Diencephalon (tissue), 1 donor: ENCODE results near the gene LBHD1. TPM values are rescaled to one million over a fixed set of nuclear protein-coding genes. Genes with fewer than 3 reads are reported as not detected.

ENCODE experiments used
- small RNA-seq: library from RNA; depleted of rRNA; stranded (forward); fragments of <200 nt; gene quantifications from one replicate; pipeline ENCODE3, GENCODE V24; 2014
- total RNA-seq: library from RNA; depleted of rRNA; stranded (reverse); fragments of >200 nt; gene quantifications from one replicate; pipeline ENCODE4 v1.2.3, GENCODE V29; 2014

LBHD1 gene
- 3.9 TPM for total RNA-seq

DNA sequence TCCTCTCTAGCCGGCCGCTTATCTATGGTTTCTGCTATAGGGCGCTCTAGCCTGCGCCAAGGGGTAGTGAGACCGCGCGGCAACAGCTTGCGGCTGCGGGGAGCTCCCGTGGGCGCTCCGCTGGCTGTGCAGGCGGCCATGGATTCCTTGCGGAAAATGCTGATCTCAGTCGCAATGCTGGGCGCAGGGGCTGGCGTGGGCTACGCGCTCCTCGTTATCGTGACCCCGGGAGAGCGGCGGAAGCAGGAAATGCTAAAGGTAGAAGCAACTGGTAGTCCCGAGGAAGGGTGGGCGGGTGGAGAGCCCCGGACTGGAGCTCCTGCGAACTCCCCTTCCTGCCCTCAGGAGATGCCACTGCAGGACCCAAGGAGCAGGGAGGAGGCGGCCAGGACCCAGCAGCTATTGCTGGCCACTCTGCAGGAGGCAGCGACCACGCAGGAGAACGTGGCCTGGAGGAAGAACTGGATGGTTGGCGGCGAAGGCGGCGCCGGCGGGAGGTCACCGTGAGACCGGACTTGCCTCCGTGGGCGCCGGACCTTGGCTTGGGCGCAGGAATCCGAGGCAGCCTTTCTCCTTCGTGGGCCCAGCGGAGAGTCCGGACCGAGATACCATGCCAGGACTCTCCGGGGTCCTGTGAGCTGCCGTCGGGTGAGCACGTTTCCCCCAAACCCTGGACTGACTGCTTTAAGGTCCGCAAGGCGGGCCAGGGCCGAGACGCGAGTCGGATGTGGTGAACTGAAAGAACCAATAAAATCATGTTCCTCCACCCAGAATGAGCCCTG is at the start of gene LBHD1, which contains the start of gene UQCC3:
LBHD1 (minus strand) TSS at position 660 of the 782 bp plus-strand sequence. CDS start 2,236 bp downstream, outside the sequence.
UQCC3 (plus strand) TSS at position 66 of the 782 bp plus-strand sequence; CDS start at position 139, 73 bp downstream.

DNA sequence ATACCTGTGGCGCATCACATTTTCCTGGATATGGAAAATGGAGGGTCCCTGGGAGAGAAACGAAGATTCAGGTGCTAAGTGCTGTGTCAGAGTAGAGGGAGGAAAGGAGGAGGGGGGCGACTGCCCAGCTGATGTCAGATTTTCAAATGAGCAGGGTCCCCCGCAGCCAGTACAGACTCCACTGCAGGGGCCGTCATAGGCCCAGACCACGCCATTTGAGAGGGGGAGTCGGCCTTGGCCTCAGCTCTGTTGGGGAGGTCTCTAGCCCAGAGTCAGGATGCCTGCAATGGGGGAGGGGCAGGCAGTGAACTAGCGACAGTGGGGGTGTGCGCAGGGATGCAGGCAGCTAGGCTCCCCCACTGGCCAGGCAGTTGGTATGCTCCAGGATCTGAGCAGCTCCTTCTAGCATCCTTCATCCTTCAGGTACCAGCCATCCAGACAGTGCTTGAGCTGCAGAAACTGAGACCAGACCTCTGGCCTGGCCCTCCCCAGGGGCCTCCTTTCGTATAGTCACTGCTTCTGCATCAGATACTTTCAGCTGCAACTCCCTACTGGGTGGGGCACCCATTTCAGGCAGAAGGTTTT is 35.3 kb upstream of the LBHD1 start, which contains the start of the genes BSCL2 and GNG3:
BSCL2 (minus strand) TSS at position 148 of the 585 bp plus-strand sequence. CDS start 229 bp downstream, outside the sequence.
GNG3 (plus strand) TSS at position 400 of the 585 bp plus-strand sequence. CDS start 620 bp downstream, outside the sequence.

GRCh38 chr11:62689421-62690183 is 17.5 kb upstream of the LBHD1 start, which contains the start of gene LRRN4CL:
LRRN4CL (minus strand) TSS chr11:62689530; CDS start chr11:62688508, 1,022 bp downstream.

GRCh38 chr11:62678770-62679696 is 7.0 kb upstream of the LBHD1 start, which contains the start of gene UBXN1:
UBXN1 (minus strand) TSS chr11:62679073; CDS start chr11:62678923, 150 bp downstream.

DNA sequence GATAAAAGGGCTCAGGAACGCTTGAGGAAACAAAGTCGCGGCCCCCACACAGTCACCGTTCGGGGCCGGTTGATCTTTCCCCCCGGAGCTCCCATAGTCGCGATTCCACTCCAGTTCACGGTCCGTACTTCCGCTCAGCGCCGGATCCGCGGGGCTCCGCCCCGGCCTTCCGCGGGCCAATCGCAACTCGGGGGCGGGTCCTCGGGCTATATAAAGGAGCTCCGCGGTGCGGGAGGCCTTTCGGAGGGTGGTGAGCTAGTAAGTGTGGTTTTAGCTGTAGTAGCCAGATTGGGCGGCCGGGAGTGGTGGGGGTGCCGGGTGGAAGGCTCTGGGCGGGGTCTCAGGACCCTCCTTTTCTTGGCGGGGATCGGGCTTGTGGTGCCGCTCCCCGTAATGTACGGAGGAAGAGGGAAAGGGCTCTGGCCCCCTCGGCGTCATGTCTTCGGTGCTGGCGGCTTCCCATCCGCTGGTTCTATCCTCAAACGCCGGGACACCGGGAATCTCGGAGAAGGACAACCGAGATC is 6.9 kb downstream of the LBHD1 start, which contains the start of the genes C11orf98 and CSKMT:
C11orf98 (minus strand) TSS at position 136 of the 524 bp plus-strand sequence; CDS start at position 95, 41 bp downstream.
CSKMT (plus strand) TSS at position 238 of the 524 bp plus-strand sequence. CDS start 568 bp downstream, outside the sequence.

DNA sequence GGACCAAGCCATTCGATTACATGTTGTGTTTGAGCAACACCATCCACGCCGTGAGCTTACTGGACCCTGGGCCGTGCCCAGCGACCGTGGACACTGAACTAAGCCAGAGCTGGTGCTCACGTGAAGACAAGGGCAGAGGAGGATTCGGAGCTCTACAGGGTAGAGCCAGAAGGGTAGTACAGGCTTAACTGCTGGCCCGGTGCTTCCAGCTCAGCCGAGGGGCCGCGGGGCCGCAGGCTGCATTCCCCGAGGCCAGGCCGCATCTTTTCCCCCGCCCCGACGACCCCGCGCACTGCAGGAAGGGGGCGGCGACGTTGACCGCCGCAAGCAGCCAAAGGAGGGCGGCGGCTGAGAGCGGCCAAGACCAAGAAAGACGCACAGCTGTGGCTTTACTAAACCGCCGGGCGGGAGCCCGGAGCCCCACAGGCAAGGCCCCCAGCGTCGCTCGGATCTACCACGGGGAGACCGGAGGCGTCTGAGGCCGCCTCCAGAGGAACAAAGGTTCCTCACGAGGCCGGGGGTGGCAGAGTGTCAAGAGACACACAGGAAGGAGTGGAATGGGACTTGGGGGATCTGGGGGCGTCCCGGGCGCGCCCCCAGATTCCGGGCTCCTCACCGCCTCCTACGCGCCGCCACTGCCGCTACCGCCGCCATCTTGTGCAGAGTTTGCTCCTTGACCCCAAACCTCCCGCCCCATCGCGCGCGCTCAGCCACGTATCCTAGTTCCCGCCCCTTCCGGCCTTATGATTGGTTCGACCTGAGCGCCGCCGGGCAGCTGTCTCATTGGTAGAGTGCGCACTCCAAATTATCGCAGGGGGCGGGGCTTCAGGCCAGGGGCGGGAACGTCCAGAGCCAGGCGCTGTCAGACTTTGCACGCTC is 25.9 kb downstream of the LBHD1 start, which contains the start of gene GANAB:
GANAB (minus strand) TSS at position 668 of the 879 bp plus-strand sequence; CDS start at position 654, 14 bp downstream.

DNA sequence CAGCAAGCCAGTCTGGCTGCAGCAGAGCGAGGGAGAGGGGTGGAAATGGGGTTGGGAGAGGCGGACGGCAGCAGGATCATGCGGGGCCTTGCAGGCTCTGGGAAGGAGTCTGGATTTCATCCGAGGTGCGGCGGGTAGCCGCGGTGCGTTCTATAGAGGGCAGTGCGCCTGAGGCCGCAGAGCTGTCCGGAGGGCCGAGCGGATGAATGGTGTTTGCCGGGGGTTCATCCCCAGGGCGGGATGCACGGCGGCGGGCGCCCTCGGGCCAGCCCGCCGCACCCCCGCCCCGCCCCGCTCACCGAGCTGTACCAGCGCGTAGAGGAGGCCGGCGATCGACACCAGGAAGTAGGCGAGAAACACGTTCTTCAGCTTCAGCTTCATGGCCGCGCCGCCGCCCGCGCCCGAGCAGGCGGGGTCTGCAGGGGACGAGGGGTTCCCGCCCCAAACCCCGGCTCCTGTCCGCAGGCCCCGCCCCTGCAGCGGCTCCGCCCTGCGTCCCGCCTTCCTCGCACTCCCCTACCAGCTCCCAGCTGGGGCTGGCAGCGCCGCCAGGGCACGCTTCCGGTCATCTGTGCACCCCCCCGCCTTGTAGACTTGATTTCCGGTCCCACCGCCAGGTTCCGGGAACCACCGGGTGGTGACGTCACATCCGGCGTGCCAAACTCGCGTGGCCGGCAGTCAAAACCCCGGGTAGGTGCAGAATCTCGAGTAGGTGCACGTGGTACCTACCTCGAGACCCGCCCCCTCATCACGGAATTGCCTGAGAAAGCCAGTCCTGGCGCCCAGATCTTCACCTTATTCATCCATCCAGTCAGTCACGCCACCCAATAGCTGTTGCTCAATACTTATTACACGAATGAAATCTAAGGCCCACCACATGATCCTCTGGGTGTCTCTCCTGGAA is 50.2 kb downstream of the LBHD1 start, which contains the start of gene B3GAT3:
B3GAT3 (minus strand) TSS at position 420 of the 904 bp plus-strand sequence; CDS start at position 381, 39 bp downstream.

Small RNA genes lying within 50 kb of the gene (small RNA-seq; reads per million reads assigned to genes)
- not detected for gene SNORA57

Other genes with a start within 250 kb of the LBHD1 start
- 27.5 TPM for gene AHNAK, start 125.5 kb downstream of the LBHD1 start, total RNA-seq
- gene EEF1G, start 98.4 kb downstream of the LBHD1 start, total RNA-seq: 1,289 TPM
- gene TUT1, start 80.7 kb downstream of the LBHD1 start, total RNA-seq: 6.0 TPM
- gene MTA2, start 70.4 kb downstream of the LBHD1 start, total RNA-seq: 86.3 TPM
- gene EML3, start 59.5 kb downstream of the LBHD1 start, total RNA-seq: 7.4 TPM
- 2.8 TPM for gene ROM1, start 59.0 kb downstream of the LBHD1 start, total RNA-seq
- gene B3GAT3, start 50.3 kb downstream of the LBHD1 start, total RNA-seq: 23.5 TPM
- 84.2 TPM for gene GANAB, start 25.7 kb downstream of the LBHD1 start, total RNA-seq
- gene INTS5, start 19.0 kb downstream of the LBHD1 start, total RNA-seq: 18.2 TPM
- 24.7 TPM for gene C11orf98, start 7.1 kb downstream of the LBHD1 start, total RNA-seq
- 6.0 TPM for gene CSKMT, start 7.0 kb downstream of the LBHD1 start, total RNA-seq
- 5.5 TPM for gene UQCC3, start 594 bp downstream of the LBHD1 start, total RNA-seq
- 53.3 TPM for gene UBXN1, start 6.8 kb upstream of the LBHD1 start, total RNA-seq
- 0.46 TPM for gene LRRN4CL, start 17.3 kb upstream of the LBHD1 start, total RNA-seq
- 202 TPM for gene BSCL2, start 35.2 kb upstream of the LBHD1 start, total RNA-seq
- 99.7 TPM for gene GNG3, start 35.4 kb upstream of the LBHD1 start, total RNA-seq
- 30.7 TPM for gene HNRNPUL2, start 55.2 kb upstream of the LBHD1 start, total RNA-seq
- 31.8 TPM for gene TTC9C, start 56.2 kb upstream of the LBHD1 start, total RNA-seq
- gene ZBTB3, start 81.9 kb upstream of the LBHD1 start, total RNA-seq: 16.4 TPM
- 59.7 TPM for gene POLR2G, start 89.3 kb upstream of the LBHD1 start, total RNA-seq
- 11.3 TPM for gene TAF6L, start 99.1 kb upstream of the LBHD1 start, total RNA-seq
- 18.5 TPM for gene TMEM179B, start 115.1 kb upstream of the LBHD1 start, total RNA-seq
- gene TMEM223, start 119.7 kb upstream of the LBHD1 start, total RNA-seq: 17.1 TPM
- gene NXF1, start 133.2 kb upstream of the LBHD1 start, total RNA-seq: 15.9 TPM
- 27.2 TPM for gene STX5, start 159.8 kb upstream of the LBHD1 start, total RNA-seq
- not detected for gene TEX54, start 160.6 kb upstream of the LBHD1 start, total RNA-seq
- gene WDR74, start 167.3 kb upstream of the LBHD1 start, total RNA-seq: 27.0 TPM
- gene SLC3A2, start 208.6 kb upstream of the LBHD1 start, total RNA-seq: 115 TPM
- 6.5 TPM for gene CHRM1, start 249.1 kb upstream of the LBHD1 start, total RNA-seq